Sigmoid colon (tissue), 7 donors: ENCODE data around the gene ZZZ3. TPM values are rescaled to one million over a fixed set of nuclear protein-coding genes. Genes with fewer than 3 reads are reported as not detected.

Experiments used
- DNase-seq: peaks from one replicate; pipeline ENCODE4 v3.0.0-alpha.2; 2019
- H3K27ac ChIP-seq, 4 donors: fragments of 200-600 bp; sonication (generic); one replicate each; pipeline ENCODE4 v1.5.1; 2016 to 2019; ENCODE audit warnings: mild to moderate bottlenecking in 1 of 4
- H3K27me3 ChIP-seq, 3 donors: fragments of 200-600 bp; sonication (generic); one replicate each; pipeline ENCODE4 v1.5.1; 2019; ENCODE audit warnings: mild to moderate bottlenecking in 1 of 3
- H3K36me3 ChIP-seq, 4 donors: fragments of 200-600 bp; sonication (generic); one replicate each; pipeline ENCODE4 v1.5.1; 2016 to 2019
- H3K4me1 ChIP-seq, 4 donors: fragments of 200-600 bp; sonication (generic); one replicate each; pipeline ENCODE4 v1.5.1; 2017 to 2019
- H3K4me3 ChIP-seq, 4 donors: fragments of 200-600 bp; sonication (generic); one replicate each; pipeline ENCODE4 v1.5.1; 2017 to 2019; ENCODE audit warnings: mild to moderate bottlenecking in 2 of 4, moderate library complexity in 1 of 4
- H3K9me3 ChIP-seq, 4 donors: fragments of 200-600 bp in 3 of 4; sonication (generic) in 3 of 4; one replicate each; pipeline versions ENCODE4 v1.5.1 to v1.6.1; 2013 to 2019
- EP300 ChIP-seq, 4 donors: sonication (generic); formaldehyde crosslinking; IDR thresholded peaks; one replicate each; pipeline ENCODE4 v1.6.1; 2017; ENCODE audit warnings: antibody characterized with exemption in 4 of 4
- POLR2A ChIP-seq, 2 donors: fragments of 450-650 bp; IDR thresholded peaks; one replicate each; pipeline ENCODE4 v1.6.1; 2016; ENCODE audit warnings: antibody characterized with exemption in 2 of 2, mild to moderate bottlenecking in 2 of 2, moderate library complexity in 2 of 2
- POLR2AphosphoS5 ChIP-seq, 4 donors: sonication (generic); formaldehyde crosslinking; IDR thresholded peaks; one replicate each; pipeline ENCODE4 v1.6.1; 2017; ENCODE audit warnings: antibody characterized with exemption in 4 of 4
- WGBS, 2 donors: extraction: QIAGEN DNeasy Blood & Tissue Kit; methylation state at CpG; one replicate each; pipeline ENCODE4 v1.1.7; 2013; 5-methylcytosine and 5-hydroxymethylcytosine counted together
- intact Hi-C: fragments of 100-400 bp; cut with DNase I; formaldehyde crosslinking; loops from one replicate; pipeline ENCODE4 v1.15.1; 2023
- polyA plus RNA-seq, 3 donors: library from polyadenylated mRNA; stranded (reverse); fragments of 200-250 nt; gene quantifications; one replicate each; pipeline ENCODE4 v1.2.3, GENCODE V29; 2013
- total RNA-seq, 4 donors: library from RNA; depleted of rRNA; stranded (reverse); fragments of >200 nt; gene quantifications; one replicate each; pipeline ENCODE4 v1.1.0, GENCODE V29; 2016
- TF ChIP-seq, protein P1 (sequence below), 4 experiments: fragments of 450-650 bp in 3 of 4; fragments of 200-600 bp in 1 of 4; IDR thresholded peaks; one replicate each; pipeline ENCODE4 v1.5.1; 2016 to 2019; ENCODE audit warnings: antibody characterized with exemption in 4 of 4, mild to moderate bottlenecking in 3 of 4, moderate library complexity in 2 of 4
- donor health status: healthy with polysubstance abuse.
- donor health status: Bipolar disorder and iron deficiency.
- donor health status: healthy.

ZZZ3 gene
- total and polyA plus RNA-seq, 7 donors, result 5.3 to 69.4 (median 58.1) TPM

DNA sequence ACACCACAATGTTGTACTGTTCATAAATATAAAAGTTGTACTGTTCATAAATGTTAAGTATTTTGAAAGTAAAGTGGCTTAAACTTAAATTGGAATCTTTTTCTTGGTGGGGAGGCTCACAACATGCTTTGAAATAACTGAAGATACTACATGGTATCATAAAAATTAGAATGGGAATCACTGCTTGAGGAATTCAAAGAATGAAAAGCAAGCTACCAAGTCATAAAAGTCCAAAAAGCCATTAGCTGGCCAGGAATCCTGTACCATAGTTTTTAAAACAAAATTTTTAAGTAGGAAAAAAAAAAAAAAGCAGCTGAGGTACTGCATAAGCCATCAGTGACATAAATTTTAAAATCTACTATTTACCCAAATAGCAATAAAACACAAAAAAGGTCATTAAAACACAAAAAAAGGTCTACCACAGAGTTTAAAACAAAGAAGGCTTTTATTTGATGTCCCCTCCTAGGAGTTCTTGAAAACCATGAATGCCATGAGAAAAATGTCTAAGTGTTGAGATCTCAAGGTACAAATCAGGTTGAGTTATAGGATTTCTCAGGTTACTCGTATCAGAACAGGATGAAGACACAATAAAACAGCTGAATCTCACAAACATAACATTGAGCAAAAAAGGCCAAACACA lies 8.6 kb downstream of the ZZZ3 start:
- H3K4me1 ChIP-seq, result peaks cover 0 to 71% (median 50%) of the 10 kb centered on the region in 4 donors
- H3K27ac ChIP-seq, result no peak overlapping the region
- no peaks in the 10 kb centered on the region for H3K27me3 ChIP-seq
- WGBS, 2 donors, result 42 to 80% methylated on average over 1 of the region's 1 CpG
- H3K36me3 ChIP-seq, result no peaks in the 10 kb centered on the region
- no peak overlapping the region for H3K4me3 ChIP-seq
- no peaks in the 10 kb centered on the region for H3K9me3 ChIP-seq
- intact Hi-C loops, result no loop called here
- TF ChIP-seq, protein P1, sequence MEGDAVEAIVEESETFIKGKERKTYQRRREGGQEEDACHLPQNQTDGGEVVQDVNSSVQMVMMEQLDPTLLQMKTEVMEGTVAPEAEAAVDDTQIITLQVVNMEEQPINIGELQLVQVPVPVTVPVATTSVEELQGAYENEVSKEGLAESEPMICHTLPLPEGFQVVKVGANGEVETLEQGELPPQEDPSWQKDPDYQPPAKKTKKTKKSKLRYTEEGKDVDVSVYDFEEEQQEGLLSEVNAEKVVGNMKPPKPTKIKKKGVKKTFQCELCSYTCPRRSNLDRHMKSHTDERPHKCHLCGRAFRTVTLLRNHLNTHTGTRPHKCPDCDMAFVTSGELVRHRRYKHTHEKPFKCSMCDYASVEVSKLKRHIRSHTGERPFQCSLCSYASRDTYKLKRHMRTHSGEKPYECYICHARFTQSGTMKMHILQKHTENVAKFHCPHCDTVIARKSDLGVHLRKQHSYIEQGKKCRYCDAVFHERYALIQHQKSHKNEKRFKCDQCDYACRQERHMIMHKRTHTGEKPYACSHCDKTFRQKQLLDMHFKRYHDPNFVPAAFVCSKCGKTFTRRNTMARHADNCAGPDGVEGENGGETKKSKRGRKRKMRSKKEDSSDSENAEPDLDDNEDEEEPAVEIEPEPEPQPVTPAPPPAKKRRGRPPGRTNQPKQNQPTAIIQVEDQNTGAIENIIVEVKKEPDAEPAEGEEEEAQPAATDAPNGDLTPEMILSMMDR (IDR thresholded peaks at IDR 0.05), result no peak
- no peak for TF ChIP-seq EP300 (IDR thresholded peaks at IDR 0.05)
- TF ChIP-seq POLR2A (IDR thresholded peaks at IDR 0.05), result no peak
- TF ChIP-seq POLR2AphosphoS5 (IDR thresholded peaks at IDR 0.05), result no peak
- DNase-seq, result no peak

GRCh38 chr1:77673030-77673429 lies 9.4 kb downstream of the ZZZ3 start:
- no peaks in the 10 kb centered on the region for H3K9me3 ChIP-seq
- TF ChIP-seq, protein P1 (IDR thresholded peaks at IDR 0.05), result no peak
- TF ChIP-seq POLR2A (IDR thresholded peaks at IDR 0.05) (no peak), POLR2AphosphoS5 (IDR thresholded peaks at IDR 0.05) (no peak), EP300 (IDR thresholded peaks at IDR 0.05) (no peak)
- no peak overlapping the region for H3K27ac ChIP-seq
- no peaks in the 10 kb centered on the region for H3K36me3 ChIP-seq
- DNase-seq, result no peak
- intact Hi-C loops, result no loop called here
- WGBS, 2 donors, result 86 to 91% methylated on average over 6 of the region's 6 CpGs
- peaks cover 0 to 66% (median 43%) of the 10 kb centered on the region in 4 donors for H3K4me1 ChIP-seq
- no peak overlapping the region for H3K4me3 ChIP-seq
- H3K27me3 ChIP-seq, result no peaks in the 10 kb centered on the region

GRCh38 chr1:77672374-77672773 lies 10.1 kb downstream of the ZZZ3 start:
- Histone ChIP-seq H3K27ac (no peak overlapping the region), H3K9me3 (no peaks in the 10 kb centered on the region), H3K4me3 (no peak overlapping the region), H3K27me3 (no peaks in the 10 kb centered on the region), H3K36me3 (no peaks in the 10 kb centered on the region), H3K4me1 (peaks cover 0 to 64% (median 40%) of the 10 kb centered on the region in 4 donors)
- DNase-seq, result no peak
- no peak for TF ChIP-seq EP300 (IDR thresholded peaks at IDR 0.05)
- no peak for TF ChIP-seq POLR2A (IDR thresholded peaks at IDR 0.05)
- TF ChIP-seq POLR2AphosphoS5 (IDR thresholded peaks at IDR 0.05), result no peak
- 79 to 87% methylated on average over 2 of the region's 2 CpGs for WGBS, 2 donors
- intact Hi-C loops, result no loop called here

GRCh38 chr1:77671836-77672235 lies 10.6 kb downstream of the ZZZ3 start:
- no peaks in the 10 kb centered on the region for H3K36me3 ChIP-seq
- no peak overlapping the region for H3K27ac ChIP-seq
- WGBS, 2 donors, result 77 to 78% methylated on average over 5 of the region's 5 CpGs
- intact Hi-C loops, result no loop called here
- no peak overlapping the region for H3K4me3 ChIP-seq
- no peaks in the 10 kb centered on the region for H3K9me3 ChIP-seq
- no peaks in the 10 kb centered on the region for H3K27me3 ChIP-seq
- H3K4me1 ChIP-seq, result peaks cover 0 to 68% (median 37%) of the 10 kb centered on the region in 4 donors
- no peak for DNase-seq
- no peak for TF ChIP-seq POLR2AphosphoS5 (IDR thresholded peaks at IDR 0.05)
- TF ChIP-seq POLR2A (IDR thresholded peaks at IDR 0.05), result no peak
- TF ChIP-seq, protein P1 (IDR thresholded peaks at IDR 0.05), result no peak
- TF ChIP-seq EP300 (IDR thresholded peaks at IDR 0.05), result no peak

- intact Hi-C loops, result no loop called here
- 88 to 91% methylated on average over 7 of the region's 7 CpGs for WGBS, 2 donors
- H3K27ac ChIP-seq, result no peak overlapping the region
- H3K27me3 ChIP-seq, result no peaks in the 10 kb centered on the region
- no peaks in the 10 kb centered on the region for H3K9me3 ChIP-seq
- no peak for DNase-seq
- no peak overlapping the region for H3K4me3 ChIP-seq
- no peaks in the 10 kb centered on the region for H3K36me3 ChIP-seq
- no peak for TF ChIP-seq POLR2AphosphoS5 (IDR thresholded peaks at IDR 0.05)
- TF ChIP-seq POLR2A (IDR thresholded peaks at IDR 0.05), result no peak
- peaks cover 0 to 73% (median 38%) of the 10 kb centered on the region in 4 donors for H3K4me1 ChIP-seq
Measured at GRCh38 chr1:77670330-77670729, 12.1 kb downstream of the ZZZ3 start.
